Measurements from ENCODE around the gene UBXN7.
"Not testable (repeated sequence)": the region's sequence is repeated elsewhere in the genome, so short reads cannot be mapped to it uniquely, and the experiment has no call there.

Gene UBXN7

GRCh38 chr3:196432137-196432879 is at the start of gene UBXN7:
Gene UBXN7, minus strand, starts transcription at chr3:196432427. Its CDS starts 28 bp downstream, at chr3:196432399.
- intact Hi-C loops (cut with micrococcal nuclease): loop anchor here (5.0 kb wide), 1 partner anchor 115 kb away; the partner anchor contains the start of gene DYNLT2B

GRCh38 chr3:196477678-196478077 is 45.5 kb upstream of the UBXN7 start:
- Mint-ChIP-seq H3K27me3 (no peaks in the 10 kb centered on the region), H3K27ac (no peak overlapping the region), H3K36me3 (ENCODE audit: low read depth) (peaks cover 92% of the 10 kb centered on the region), H3K4me1 (ENCODE audit: low read depth) (no peaks in the 10 kb centered on the region), H3K9me3 (no peaks in the 10 kb centered on the region), H3K4me3 (no peak overlapping the region)
- intact Hi-C loops (cut with micrococcal nuclease): no loop called here

More at GRCh38 chr3:196432137-196432879, at the start of gene UBXN7:
- Mint-ChIP-seq H3K27ac (peak within 1 kb of the TSS; percentile 94), H3K36me3 (ENCODE audit: low read depth) (peaks cover 24% of the 10 kb centered on the region), H3K9me3 (no peaks in the 10 kb centered on the region), H3K4me1 (ENCODE audit: low read depth) (peaks cover 17% of the 10 kb centered on the region), H3K4me3 (peak within 1 kb of the TSS; percentile 98), H3K27me3 (no peaks in the 10 kb centered on the region)

- no peaks in the 10 kb centered on the region for H3K9me3 Mint-ChIP-seq
- H3K27ac Mint-ChIP-seq: no peak overlapping the region
- no peak overlapping the region for H3K4me3 Mint-ChIP-seq
- H3K4me1 Mint-ChIP-seq (ENCODE audit: low read depth): no peaks in the 10 kb centered on the region
- H3K27me3 Mint-ChIP-seq: no peaks in the 10 kb centered on the region
- H3K36me3 Mint-ChIP-seq (ENCODE audit: low read depth): peaks cover 89% of the 10 kb centered on the region
- intact Hi-C loops (cut with micrococcal nuclease): no loop called here
Measured at GRCh38 chr3:196472286-196472685, 40.1 kb upstream of the UBXN7 start.

DNA sequence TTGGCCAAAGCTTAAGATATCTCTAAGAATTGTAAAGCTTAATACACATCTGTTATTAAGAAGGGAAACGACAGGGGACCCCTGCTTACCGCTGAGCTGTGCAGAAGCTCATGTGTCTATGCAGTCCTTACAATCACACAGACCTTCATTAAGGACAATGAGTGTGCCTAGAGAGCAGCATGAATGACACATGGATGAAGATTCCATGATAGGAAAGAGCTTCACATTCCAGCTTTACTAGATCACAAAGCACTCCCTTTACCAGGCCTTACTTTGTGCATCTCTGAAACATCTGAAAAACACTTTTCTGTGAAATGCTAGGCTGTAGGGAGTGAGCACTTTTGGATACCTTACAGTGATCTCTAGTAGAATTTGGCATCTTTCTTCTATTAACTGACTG is 39.3 kb upstream of the UBXN7 start:
- intact Hi-C loops (cut with micrococcal nuclease): no loop called here
- no peak overlapping the region for H3K27ac Mint-ChIP-seq
- no peak overlapping the region for H3K4me3 Mint-ChIP-seq

DNA sequence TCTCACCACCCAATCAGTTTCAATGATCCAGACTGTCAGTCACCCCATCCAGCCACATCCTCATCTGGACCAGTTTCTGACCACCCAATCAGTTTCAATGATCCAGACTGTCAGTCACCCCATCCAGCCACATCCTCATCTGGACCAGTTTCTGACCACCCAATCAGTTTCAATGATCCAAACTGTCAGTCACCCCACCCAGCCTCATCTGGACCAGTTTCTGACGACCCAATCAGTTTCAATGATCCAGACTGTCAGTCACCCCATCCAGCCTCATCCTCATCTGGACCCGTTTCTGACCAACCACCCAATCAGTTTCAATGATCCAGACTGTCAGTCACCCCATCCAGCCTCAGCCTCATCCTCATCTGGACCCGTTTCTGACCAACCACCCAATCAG is 38.0 kb upstream of the UBXN7 start:
- H3K27me3 Mint-ChIP-seq; H3K4me3 Mint-ChIP-seq; H3K4me1 Mint-ChIP-seq (ENCODE audit: low read depth); intact Hi-C loops (cut with micrococcal nuclease); H3K27ac Mint-ChIP-seq; H3K9me3 Mint-ChIP-seq: not testable (repeated sequence)
- H3K36me3 Mint-ChIP-seq (ENCODE audit: low read depth): peaks cover 79% of the 10 kb centered on the region

More for the DNA sequence above, 39.3 kb upstream of the UBXN7 start:
- peaks cover 85% of the 10 kb centered on the region for H3K36me3 Mint-ChIP-seq (ENCODE audit: low read depth)
- no peaks in the 10 kb centered on the region for H3K9me3 Mint-ChIP-seq
- H3K4me1 Mint-ChIP-seq (ENCODE audit: low read depth): no peaks in the 10 kb centered on the region
- no peaks in the 10 kb centered on the region for H3K27me3 Mint-ChIP-seq

- intact Hi-C loops (cut with micrococcal nuclease): no loop called here
- Mint-ChIP-seq H3K27ac (no peak overlapping the region), H3K4me3 (no peak overlapping the region), H3K27me3 (no peaks in the 10 kb centered on the region), H3K9me3 (no peaks in the 10 kb centered on the region), H3K4me1 (ENCODE audit: low read depth) (no peaks in the 10 kb centered on the region), H3K36me3 (ENCODE audit: low read depth) (peaks cover 38% of the 10 kb centered on the region)
Measured at GRCh38 chr3:196463804-196464203, 31.6 kb upstream of the UBXN7 start.

DNA sequence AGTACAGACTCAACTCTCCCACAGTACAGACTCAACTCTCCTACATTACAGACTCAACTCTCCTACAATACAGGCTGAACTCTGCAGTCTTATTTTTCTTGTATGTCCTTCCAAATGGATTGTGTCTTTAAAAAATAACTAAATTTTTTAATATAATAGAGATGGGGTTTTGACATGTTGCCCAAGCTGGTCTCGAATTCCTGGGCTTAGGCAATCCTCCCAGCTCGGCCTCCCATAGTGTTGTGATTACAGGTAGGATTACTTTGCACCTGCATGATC is 31.2 kb upstream of the UBXN7 start:
- Mint-ChIP-seq H3K36me3 (ENCODE audit: low read depth) (peaks cover 35% of the 10 kb centered on the region), H3K4me3 (no peak overlapping the region), H3K27me3 (no peaks in the 10 kb centered on the region), H3K4me1 (ENCODE audit: low read depth) (no peaks in the 10 kb centered on the region), H3K9me3 (no peaks in the 10 kb centered on the region), H3K27ac (no peak overlapping the region)
- intact Hi-C loops (cut with micrococcal nuclease): no loop called here

- H3K27ac Mint-ChIP-seq; H3K4me1 Mint-ChIP-seq (ENCODE audit: low read depth); intact Hi-C loops (cut with micrococcal nuclease); H3K9me3 Mint-ChIP-seq; H3K27me3 Mint-ChIP-seq; H3K4me3 Mint-ChIP-seq: not testable (repeated sequence)
- H3K36me3 Mint-ChIP-seq (ENCODE audit: low read depth): peaks cover 29% of the 10 kb centered on the region
Measured at GRCh38 chr3:196462680-196463477, 30.7 kb upstream of the UBXN7 start.

DNA sequence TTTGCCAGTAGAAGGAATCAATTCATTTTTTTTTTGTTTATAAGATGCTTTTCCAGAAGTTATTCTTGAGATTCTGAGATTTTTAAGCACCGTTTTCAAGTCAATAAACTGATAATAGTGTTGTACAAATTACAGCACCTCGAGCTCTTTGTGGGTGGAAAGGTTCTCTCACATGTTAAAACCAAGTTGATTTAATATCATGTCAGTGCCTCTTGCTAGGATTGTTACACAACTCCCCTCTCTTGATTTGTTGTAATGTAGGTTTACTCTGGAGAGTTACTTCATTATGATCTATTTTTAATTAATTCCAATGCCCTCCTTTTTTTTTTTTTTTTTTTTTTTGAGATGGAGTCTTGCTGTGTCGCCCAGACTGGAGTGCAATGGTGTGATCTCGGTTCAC is 25.8 kb upstream of the UBXN7 start:
- Mint-ChIP-seq H3K4me3 (no peak overlapping the region), H3K36me3 (ENCODE audit: low read depth) (peaks cover 14% of the 10 kb centered on the region), H3K9me3 (no peaks in the 10 kb centered on the region), H3K27me3 (no peaks in the 10 kb centered on the region), H3K4me1 (ENCODE audit: low read depth) (peaks cover 5% of the 10 kb centered on the region), H3K27ac (no peak overlapping the region)
- intact Hi-C loops (cut with micrococcal nuclease): no loop called here

- H3K4me3 Mint-ChIP-seq; intact Hi-C loops (cut with micrococcal nuclease); H3K27me3 Mint-ChIP-seq; H3K9me3 Mint-ChIP-seq; H3K27ac Mint-ChIP-seq; H3K4me1 Mint-ChIP-seq (ENCODE audit: low read depth): not testable (repeated sequence)
- peaks cover 14% of the 10 kb centered on the region for H3K36me3 Mint-ChIP-seq (ENCODE audit: low read depth)
Measured at GRCh38 chr3:196457470-196457869, 25.2 kb upstream of the UBXN7 start.

GRCh38 chr3:196454935-196455334 is 22.7 kb upstream of the UBXN7 start:
- Mint-ChIP-seq H3K4me1 (ENCODE audit: low read depth) (peaks cover 5% of the 10 kb centered on the region), H3K27ac (no peak overlapping the region), H3K27me3 (no peaks in the 10 kb centered on the region), H3K9me3 (no peaks in the 10 kb centered on the region), H3K4me3 (no peak overlapping the region), H3K36me3 (ENCODE audit: low read depth) (peaks cover 6% of the 10 kb centered on the region)
- intact Hi-C loops (cut with micrococcal nuclease): no loop called here

- H3K9me3 Mint-ChIP-seq; H3K4me3 Mint-ChIP-seq; H3K4me1 Mint-ChIP-seq (ENCODE audit: low read depth); H3K27me3 Mint-ChIP-seq; H3K27ac Mint-ChIP-seq; intact Hi-C loops (cut with micrococcal nuclease); H3K36me3 Mint-ChIP-seq (ENCODE audit: low read depth): not testable (repeated sequence)
Measured at GRCh38 chr3:196445391-196445790, 13.2 kb upstream of the UBXN7 start.

- intact Hi-C loops (cut with micrococcal nuclease): no loop called here
- Mint-ChIP-seq H3K27me3 (no peaks in the 10 kb centered on the region), H3K9me3 (no peaks in the 10 kb centered on the region), H3K4me3 (no peak overlapping the region), H3K36me3 (ENCODE audit: low read depth) (no peaks in the 10 kb centered on the region), H3K4me1 (ENCODE audit: low read depth) (peaks cover 8% of the 10 kb centered on the region), H3K27ac (no peak overlapping the region)
Measured at GRCh38 chr3:196444500-196444894, 12.3 kb upstream of the UBXN7 start.

GRCh38 chr3:196440696-196441095 is 8.5 kb upstream of the UBXN7 start:
- no peak overlapping the region for H3K27ac Mint-ChIP-seq

More at GRCh38 chr3:196440696-196441095, 8.5 kb upstream of the UBXN7 start:
- no peak overlapping the region for H3K4me3 Mint-ChIP-seq
- H3K27me3 Mint-ChIP-seq: no peaks in the 10 kb centered on the region
- H3K36me3 Mint-ChIP-seq (ENCODE audit: low read depth): no peaks in the 10 kb centered on the region
- H3K4me1 Mint-ChIP-seq (ENCODE audit: low read depth): peaks cover 8% of the 10 kb centered on the region
- intact Hi-C loops (cut with micrococcal nuclease): no loop called here
- no peaks in the 10 kb centered on the region for H3K9me3 Mint-ChIP-seq
